GM12878 (cell line): ENCODE results near the gene ZNF473.

ENCODE experiments used
- ETV6 ChIP-seq, 2 experiments: fragments of 450-650 bp in 1 of 2; IDR thresholded peaks in 1 of 2; conservative IDR thresholded peaks in 1 of 2; 2 replicates each; pipeline ENCODE4 v1.6.1; 2014; ENCODE audit warnings: antibody characterized with exemption in 1 of 2, borderline replicate concordance in 1 of 2, low read depth in 1 of 2, mild to moderate bottlenecking in 1 of 2, moderate library complexity in 1 of 2
- HDAC6 ChIP-seq: fragments of 200-600 bp; sonication (generic); IDR thresholded peaks from one replicate; pipeline ENCODE4 v1.8.0; 2017; ENCODE audit warnings: antibody characterized with exemption; ENCODE audit not compliant: unreplicated experiment
- PML ChIP-seq: IDR thresholded peaks from 2 replicates; pipeline ENCODE4 v1.6.1; 2012; ENCODE audit warnings: low read length, inconsistent platforms
- RAD21 ChIP-seq: IDR thresholded peaks from 2 replicates; pipeline ENCODE4 v1.6.1; 2011; ENCODE audit warnings: mild to moderate bottlenecking, low read depth, low read length, moderate library complexity; ENCODE audit not compliant: insufficient read depth

DNA sequence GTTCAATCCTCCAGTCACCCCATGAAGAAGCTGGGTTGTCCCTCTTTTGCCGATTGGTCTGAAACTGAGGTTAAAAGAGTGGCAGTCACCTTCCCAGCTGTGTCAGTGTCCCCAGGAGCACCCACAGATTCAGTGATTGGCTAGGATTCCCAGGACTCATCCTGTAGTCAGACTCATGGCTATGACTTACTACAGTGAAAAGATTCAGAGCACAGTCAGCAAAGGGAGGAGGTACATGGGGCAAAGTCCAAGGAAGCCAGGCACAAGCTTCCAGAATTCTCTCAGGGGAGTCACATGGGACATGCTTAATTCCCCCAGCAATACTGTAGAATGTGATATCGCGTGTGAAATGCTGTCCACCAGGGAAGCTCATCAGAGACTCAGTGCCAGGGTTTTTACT lies 14.2 kb downstream of the ZNF473 start:
- no peak for TF ChIP-seq ETV6 (conservative IDR thresholded peaks at IDR 0.05 in 1 of 2, IDR thresholded peaks at IDR 0.05 in 1 of 2; ENCODE audit: borderline replicate concordance in 1 of 2, low read depth in 1 of 2)
- TF ChIP-seq RAD21 = no peak
- no peak for TF ChIP-seq PML
- TF ChIP-seq HDAC6 = no peak
